Stimulated activated CD4-positive, alpha-beta T cell treated with anti-CD3 and anti-CD28 coated beads, TNF-alpha, amount 100 ng/mL, for 48 hours (primary cell): ENCODE results near the gene PEX12.
A peak's percentile ranks its signal among the peaks of the same experiment; 100 is the strongest.
"Not testable (repeated sequence)": the region's sequence is repeated elsewhere in the genome, so short reads cannot be mapped to it uniquely, and the experiment has no call there.

Experiments used
- DNase-seq, 3 donors: peaks; one replicate each; pipeline ENCODE4 v3.0.0-alpha.2; 2020; ENCODE audit warnings: low read depth in 3 of 3

Gene PEX12

GRCh38 chr17:35578929-35579432 lies 610 bp upstream of the PEX12 start:
- DNase-seq, result no peak

GRCh38 chr17:35577830-35578196 lies 558 bp downstream of the PEX12 start:
- no peak for DNase-seq

DNA sequence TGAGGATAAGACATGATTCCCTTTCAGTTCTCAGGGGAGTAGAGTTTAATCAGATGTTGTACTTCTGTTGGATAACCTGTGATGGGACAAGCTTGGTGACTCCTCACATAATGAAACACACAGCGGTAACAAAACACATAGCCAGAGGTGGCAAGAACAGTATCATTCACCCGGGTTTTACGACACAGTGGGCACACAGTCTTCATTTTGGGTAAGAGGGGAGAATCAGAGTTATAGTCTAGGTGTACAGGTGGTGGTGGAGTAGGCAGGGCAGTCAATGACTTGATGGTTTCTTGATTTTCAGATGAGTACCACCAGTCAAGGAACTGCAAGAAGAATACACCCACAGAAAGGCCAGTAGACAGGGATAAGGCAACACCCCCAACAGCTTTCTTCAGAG lies 2.6 kb downstream of the PEX12 start:
- DNase-seq, result no peak

- DNase-seq, result no peak
Measured at GRCh38 chr17:35569405-35569804, 9.0 kb downstream of the PEX12 start.

- DNase-seq, result peak in 1 of 3 donors; percentile 36
Measured at GRCh38 chr17:35568561-35568960, 9.8 kb downstream of the PEX12 start.

- no peak for DNase-seq
Measured at GRCh38 chr17:35566968-35567367, 11.4 kb downstream of the PEX12 start.

- DNase-seq, result not testable (repeated sequence)
Measured at GRCh38 chr17:35563181-35563580, 15.2 kb downstream of the PEX12 start.

- no peak for DNase-seq
Measured at GRCh38 chr17:35560703-35561102, 17.7 kb downstream of the PEX12 start, which contains the start of gene SLFN14. TSS of gene SLFN14 (minus strand) at chr17:35560819. CDS start at chr17:35558062, 2,757 bp downstream.

DNA sequence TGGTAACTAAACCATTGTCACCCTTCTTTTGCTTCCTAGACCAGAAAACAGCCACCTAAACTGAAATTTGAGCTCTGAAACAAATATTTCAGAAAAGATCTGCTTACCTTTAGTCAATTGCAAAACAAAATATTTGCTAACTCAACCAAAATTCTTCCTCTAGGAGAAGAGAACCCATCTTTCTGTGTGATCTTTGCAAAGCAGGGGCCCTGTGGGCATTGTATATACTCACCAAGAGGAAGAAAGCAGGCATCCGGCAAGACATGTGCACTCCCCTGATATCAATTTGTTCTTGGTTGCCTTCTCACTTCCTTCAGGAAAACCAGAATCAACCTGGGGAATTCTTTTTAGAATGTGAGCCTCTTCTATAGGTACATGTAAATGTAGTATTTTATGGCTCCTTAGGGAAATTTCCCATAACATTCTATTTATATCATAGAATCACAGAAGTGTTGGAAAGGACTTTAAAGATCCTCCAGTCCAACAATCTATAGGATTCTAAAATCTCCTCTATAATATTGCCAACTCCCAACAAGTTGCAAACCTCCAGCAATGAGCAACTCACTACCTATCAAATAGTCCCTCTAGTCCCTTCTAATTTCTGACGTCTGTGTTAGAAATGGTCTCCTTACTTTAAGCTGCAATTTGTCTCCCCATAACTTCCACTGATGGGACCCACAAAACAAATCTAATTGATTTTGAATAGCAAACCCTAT lies 18.7 kb downstream of the PEX12 start:
- no peak for DNase-seq

DNA sequence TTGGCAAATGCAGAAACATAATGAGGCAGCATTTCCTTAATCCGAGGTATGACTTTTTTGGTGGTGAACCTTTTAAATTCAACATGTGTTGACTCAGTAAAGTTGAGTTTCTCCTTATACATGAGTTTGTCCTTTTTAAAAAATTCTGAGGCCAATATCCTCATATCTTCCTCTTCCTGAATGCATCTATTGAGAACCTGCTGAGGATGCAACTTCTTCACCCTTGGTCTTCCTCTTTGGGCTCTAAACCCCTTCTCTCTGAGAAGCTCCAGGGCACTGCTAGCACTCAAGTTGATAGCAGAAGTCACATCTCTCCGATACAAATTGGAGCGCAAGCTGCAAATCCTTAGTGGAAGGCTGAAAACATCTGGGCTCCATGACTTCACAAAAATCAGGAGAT lies 21.0 kb downstream of the PEX12 start:
- no peak for DNase-seq

DNA sequence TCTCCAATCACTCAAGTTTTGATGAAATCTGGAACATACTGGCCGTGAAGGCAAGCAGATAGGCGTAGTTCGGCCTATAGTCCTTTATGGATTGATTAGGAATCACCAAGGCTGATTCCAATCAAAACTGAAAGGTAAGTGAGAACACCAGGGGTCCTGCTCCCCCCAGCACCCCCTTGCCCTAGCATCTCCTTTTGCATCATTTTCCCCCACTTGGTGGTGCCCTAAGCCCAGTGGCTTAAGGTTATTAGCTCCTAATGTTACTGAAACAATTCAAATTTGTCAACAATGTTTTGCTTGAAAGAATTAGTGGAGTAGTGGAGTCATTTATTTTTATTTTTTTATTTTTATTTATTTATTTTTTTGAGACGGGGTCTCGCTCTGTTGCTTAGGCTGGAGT lies 22.7 kb downstream of the PEX12 start:
- DNase-seq, result no peak

GRCh38 chr17:35554668-35555067 lies 23.7 kb downstream of the PEX12 start:
- DNase-seq, result no peak

DNA sequence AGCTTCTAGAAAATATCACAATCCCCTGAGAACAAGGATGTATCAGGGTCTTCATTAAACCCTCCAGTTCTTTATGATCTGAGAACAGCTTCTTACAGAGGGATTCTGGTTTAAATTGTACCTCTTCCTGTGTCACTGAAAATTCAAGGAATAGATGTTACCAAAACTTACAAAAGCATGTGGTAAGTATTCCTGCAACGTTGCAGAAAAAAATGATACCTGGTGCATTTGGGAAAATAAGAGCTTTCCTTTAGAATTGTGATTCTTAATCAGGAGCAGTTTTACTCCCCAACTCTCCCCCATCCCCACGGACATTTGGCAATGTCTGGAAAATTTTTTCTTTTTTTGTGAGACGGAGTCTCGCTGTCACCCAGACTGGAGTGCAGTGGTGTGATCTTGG lies 25.1 kb downstream of the PEX12 start:
- DNase-seq, result no peak

DNA sequence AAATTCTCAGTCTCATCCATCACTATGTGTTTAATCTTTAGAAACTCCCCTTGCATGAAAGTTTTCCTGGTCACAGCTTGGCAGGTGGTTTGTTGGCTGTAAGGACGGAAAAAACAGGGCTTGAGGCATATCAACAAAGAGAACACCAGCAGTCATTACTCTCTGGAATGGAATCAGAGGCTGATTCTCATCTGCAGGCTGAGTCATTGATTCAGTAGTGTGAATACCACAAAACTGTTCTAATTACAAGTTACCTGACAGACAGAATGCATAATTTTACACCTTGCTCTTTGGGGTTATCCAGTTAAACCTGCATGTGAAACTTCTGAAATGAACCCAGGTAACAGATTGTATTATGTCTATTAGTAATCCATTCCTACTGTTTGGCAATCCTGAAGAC lies 29.4 kb downstream of the PEX12 start:
- DNase-seq, result no peak

DNA sequence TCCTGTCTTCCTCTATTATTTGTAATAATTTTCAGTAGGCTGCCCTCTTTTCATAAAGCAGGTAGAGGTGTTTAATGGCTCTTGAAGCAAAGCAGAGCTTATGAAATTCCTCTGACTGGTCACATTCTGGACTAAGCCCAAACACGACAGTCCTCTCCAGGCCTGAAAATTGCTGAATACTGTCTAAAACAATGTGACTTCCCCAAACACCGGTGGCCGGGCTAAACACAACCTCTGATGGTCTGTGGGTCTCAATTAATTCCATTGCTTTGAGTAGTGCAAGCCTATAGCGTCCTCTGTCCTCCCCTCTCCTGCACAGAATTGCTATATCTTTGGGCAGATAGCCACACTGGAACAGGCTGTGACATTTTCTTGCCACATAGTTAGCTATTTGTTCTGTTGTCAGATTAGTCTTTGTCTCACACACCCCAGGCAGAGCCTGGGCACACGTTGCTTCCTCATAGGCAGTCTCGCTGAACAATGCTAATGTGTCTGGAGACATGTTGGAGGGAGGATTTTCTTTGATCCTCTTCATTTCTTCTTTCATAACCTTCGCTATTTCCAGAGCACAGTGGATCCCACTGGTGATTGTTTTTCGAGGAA lies 30.1 kb downstream of the PEX12 start:
- DNase-seq, result no peak

- DNase-seq, result no peak
Measured at GRCh38 chr17:35546487-35546886, 31.9 kb downstream of the PEX12 start.

DNA sequence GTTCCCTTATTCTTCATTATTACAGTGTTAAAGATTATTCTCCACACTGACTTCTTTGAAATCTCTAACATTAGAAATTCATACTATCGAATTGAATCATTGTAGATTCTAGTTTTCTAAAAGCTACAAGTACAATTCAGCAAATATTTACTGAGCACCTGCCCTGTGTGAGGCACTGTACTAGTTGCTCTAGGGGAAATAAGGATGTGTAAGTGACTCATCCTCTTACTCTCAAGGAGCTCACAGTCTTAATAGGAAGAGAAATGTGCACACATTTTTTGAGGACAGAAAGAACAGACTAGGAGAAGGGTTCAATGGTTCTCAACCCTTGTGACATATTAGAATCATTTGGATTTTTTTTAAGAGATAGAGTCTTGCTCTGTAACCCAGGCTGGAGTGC lies 33.2 kb downstream of the PEX12 start:
- no peak for DNase-seq

DNA sequence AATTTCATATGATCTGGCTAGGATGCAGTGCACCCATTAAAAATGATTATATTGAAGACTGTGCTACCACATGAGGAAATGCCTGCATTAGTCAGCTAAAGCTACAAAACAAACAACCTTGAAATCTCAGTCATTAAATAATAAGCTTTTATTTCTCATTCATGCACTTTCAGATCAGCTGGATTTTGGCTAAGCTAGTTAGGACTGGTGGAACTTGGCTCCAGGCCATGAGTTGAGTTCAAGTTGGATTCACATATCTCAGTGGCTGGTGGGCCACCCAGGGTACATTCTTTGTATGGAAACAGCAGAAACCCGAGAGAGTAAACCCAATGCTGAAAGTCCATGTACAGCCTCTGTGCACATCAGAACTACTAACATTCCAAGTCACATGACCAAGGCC lies 34.5 kb downstream of the PEX12 start:
- no peak for DNase-seq

GRCh38 chr17:35542990-35543389 lies 35.4 kb downstream of the PEX12 start:
- DNase-seq, result no peak

DNA sequence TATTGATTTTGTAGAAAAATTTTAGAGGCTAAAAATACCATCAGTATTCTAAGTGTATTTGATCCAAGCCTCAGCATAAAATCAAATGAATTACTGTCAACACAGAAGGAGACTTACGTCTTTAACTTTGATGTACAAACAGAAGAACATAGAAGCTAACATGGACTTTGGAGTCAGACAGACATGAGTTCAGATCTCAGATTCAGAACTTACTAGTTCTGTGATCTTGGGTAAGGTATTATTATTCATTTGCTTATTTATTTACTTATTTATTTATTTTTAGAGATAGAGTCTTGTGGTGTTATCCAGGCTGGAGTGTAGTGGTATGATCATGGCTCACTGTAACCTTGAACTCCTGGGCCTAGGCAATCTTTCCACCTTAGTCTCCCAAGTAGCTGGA lies 36.9 kb downstream of the PEX12 start:
- no peak for DNase-seq

- DNase-seq, result no peak
Measured at GRCh38 chr17:35540589-35541404, 37.6 kb downstream of the PEX12 start.

- DNase-seq, result no peak
Measured at GRCh38 chr17:35539659-35540026, 38.7 kb downstream of the PEX12 start.
